Type B pancreatic cell (in vitro differentiated cells): ENCODE data around the gene LTBP3. TPM values are rescaled to one million over a fixed set of nuclear protein-coding genes. Genes with fewer than 3 reads are reported as not detected.

Experiments used
- DNase-seq: peaks from one replicate; pipeline ENCODE4 v3.0.0; 2021; ENCODE audit warnings: mixed read lengths; ENCODE audit not compliant: unreplicated experiment; ENCODE audit errors: extremely low spot score
- H3K27ac Mint-ChIP-seq: 2 replicates; pipeline ENCODE4 v1.8.0; 2021; ENCODE audit warnings: mild to moderate bottlenecking, mixed read lengths
- H3K27me3 Mint-ChIP-seq: 2 replicates; pipeline ENCODE4 v1.8.0; 2021; ENCODE audit warnings: mixed read lengths
- H3K36me3 Mint-ChIP-seq: 2 replicates; pipeline ENCODE4 v1.8.0; 2021; ENCODE audit warnings: mixed read lengths
- H3K4me1 Mint-ChIP-seq: one replicate; pipeline ENCODE4 v1.8.0; 2021; ENCODE audit warnings: mixed read lengths; ENCODE audit not compliant: unreplicated experiment
- H3K4me3 Mint-ChIP-seq: 2 replicates; pipeline ENCODE4 v1.8.0; 2021; ENCODE audit warnings: mild to moderate bottlenecking, mixed read lengths
- H3K9me3 Mint-ChIP-seq: 2 replicates; pipeline ENCODE4 v1.8.0; 2021; ENCODE audit warnings: mixed read lengths
- CTCF ChIP-seq: fragments of 200-600 bp; sonication (generic); conservative IDR thresholded peaks from 2 replicates; pipeline ENCODE4 v1.5.0; 2021; ENCODE audit warnings: antibody characterized with exemption, mild to moderate bottlenecking
- total RNA-seq: library from RNA; stranded (reverse); gene quantifications from 2 replicates; pipeline ENCODE4 v1.2.1, GENCODE V29; 2021; ENCODE audit warnings: low replicate concordance

LTBP3 gene
- total RNA-seq, 1 donor from 2014 or later = 71.8 TPM

DNA sequence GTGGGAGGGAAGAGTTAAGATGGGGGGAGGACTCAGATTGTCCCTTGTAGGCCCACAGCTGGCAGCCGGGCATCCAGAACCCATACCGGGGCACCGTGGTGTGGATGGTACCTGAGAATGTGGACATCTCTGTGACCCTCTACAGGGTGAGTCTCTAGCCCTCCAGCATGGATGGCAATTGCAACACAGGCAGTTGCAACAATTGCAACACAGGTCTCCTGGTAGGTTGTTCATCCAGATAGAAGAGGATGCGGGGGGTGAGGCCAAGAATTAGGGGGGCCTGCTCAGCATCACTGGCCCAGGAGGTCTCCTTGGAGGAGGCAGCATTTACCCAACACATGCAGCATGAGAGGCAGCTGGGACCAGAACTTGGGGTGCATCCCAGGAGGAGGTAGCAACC, 21.1 kb upstream of the LTBP3 start:
- Mint-ChIP-seq H3K4me3 (no peak overlapping the region), H3K27ac (no peak overlapping the region), H3K36me3 (no peaks in the 10 kb centered on the region), H3K4me1 (peaks cover 17% of the 10 kb centered on the region), H3K9me3 (no peaks in the 10 kb centered on the region), H3K27me3 (peaks cover 33% of the 10 kb centered on the region)
- TF ChIP-seq CTCF = no peak
- DNase-seq = no peak

- H3K9me3 Mint-ChIP-seq = no peaks in the 10 kb centered on the region
- H3K27me3 Mint-ChIP-seq = peaks cover 29% of the 10 kb centered on the region
- DNase-seq = no peak
- H3K36me3 Mint-ChIP-seq = no peaks in the 10 kb centered on the region
- H3K4me1 Mint-ChIP-seq = peaks cover 17% of the 10 kb centered on the region
- no peak for TF ChIP-seq CTCF
- H3K27ac Mint-ChIP-seq = peak overlapping the region; percentile 62
- H3K4me3 Mint-ChIP-seq = peak overlapping the region; percentile 73
These were observed 20.5 kb upstream of the LTBP3 start for GRCh38 chr11:65578667-65579066.

- Mint-ChIP-seq H3K4me3 (peak overlapping the region; percentile 73), H3K27ac (peak overlapping the region; percentile 62), H3K4me1 (peaks cover 17% of the 10 kb centered on the region), H3K27me3 (peaks cover 26% of the 10 kb centered on the region), H3K36me3 (no peaks in the 10 kb centered on the region), H3K9me3 (no peaks in the 10 kb centered on the region)
- no peak for DNase-seq
- TF ChIP-seq CTCF = no peak
These were observed 20.0 kb upstream of the LTBP3 start for GRCh38 chr11:65578134-65578533.

GRCh38 chr11:65577756-65578109, 19.6 kb upstream of the LTBP3 start:
- no peak for DNase-seq
- H3K27me3 Mint-ChIP-seq = peaks cover 22% of the 10 kb centered on the region
- no peak for TF ChIP-seq CTCF
- no peaks in the 10 kb centered on the region for H3K9me3 Mint-ChIP-seq
- no peak overlapping the region for H3K27ac Mint-ChIP-seq
- peaks cover 17% of the 10 kb centered on the region for H3K4me1 Mint-ChIP-seq
- H3K4me3 Mint-ChIP-seq = peak overlapping the region; percentile 57
- no peaks in the 10 kb centered on the region for H3K36me3 Mint-ChIP-seq

GRCh38 chr11:65576867-65577755, 19.0 kb upstream of the LTBP3 start:
- TF ChIP-seq CTCF = no peak
- DNase-seq = no peak
- no peaks in the 10 kb centered on the region for H3K36me3 Mint-ChIP-seq
- no peaks in the 10 kb centered on the region for H3K9me3 Mint-ChIP-seq
- H3K4me3 Mint-ChIP-seq = peak overlapping the region; percentile 69
- peaks cover 19% of the 10 kb centered on the region for H3K4me1 Mint-ChIP-seq
- H3K27me3 Mint-ChIP-seq = peaks cover 17% of the 10 kb centered on the region
- H3K27ac Mint-ChIP-seq = peak overlapping the region; percentile 59
